CD4-positive, alpha-beta T cell (primary cell): ENCODE data around the gene WFDC13. TPM values are rescaled to one million over a fixed set of nuclear protein-coding genes. Genes with fewer than 3 reads are reported as not detected.
"Not testable (repeated sequence)": the region's sequence is repeated elsewhere in the genome, so short reads cannot be mapped to it uniquely, and the experiment has no call there.

Experiments used
- ATAC-seq: fragments of 200-7000 bp; cut with Tn5 transposase; one replicate; pipeline ENCODE4 v1.10.0; 2022; ENCODE audit warnings: mild to moderate bottlenecking; ENCODE audit not compliant: poor library complexity
- CTCF ChIA-PET: fragments of 350-600 bp; sonication (Branson Sonifier 250); formaldehyde crosslinking; loops from one replicate; lab custom pipeline; 2021; ENCODE audit warnings: antibody characterized with exemption, inconsistent platforms; lab: Charles Lee
- POLR2A ChIA-PET: fragments of 350-600 bp; sonication (Branson Sonifier 250); formaldehyde crosslinking; loops from one replicate; lab custom pipeline; 2021; ENCODE audit warnings: antibody characterized with exemption, inconsistent platforms; lab: Charles Lee
- DNase-seq, 14 experiments: peaks; one replicate each; pipeline ENCODE4 v3.0.0-alpha.2; 2013 to 2020; ENCODE audit warnings: mixed read lengths in 2 of 14
- H3K27ac ChIP-seq, 2 donors: one replicate each; pipeline versions ENCODE4 v1.5.1 to v1.7.0; 2013; ENCODE audit warnings: low read length in 2 of 2, low read depth in 1 of 2, mild to moderate bottlenecking in 1 of 2
- H3K27me3 ChIP-seq, 2 experiments: 1 replicate in 1 of 2; 2 replicates in 1 of 2; pipeline versions ENCODE4 v1.6.1 to v1.7.0; 2013; ENCODE audit warnings: low read length in 2 of 2, control low read depth in 1 of 2, mild to moderate bottlenecking in 1 of 2, moderate library complexity in 1 of 2; ENCODE audit not compliant: insufficient read depth in 2 of 2, control insufficient read depth in 1 of 2
- H3K36me3 ChIP-seq: one replicate; pipeline ENCODE4 v1.6.1; 2013; ENCODE audit warnings: low read length, control low read depth; ENCODE audit not compliant: insufficient read depth
- H3K4me1 ChIP-seq: one replicate; pipeline ENCODE4 v1.6.1; 2013; ENCODE audit warnings: low read length, control low read depth; ENCODE audit not compliant: insufficient read depth
- H3K4me3 ChIP-seq: one replicate; pipeline ENCODE4 v1.5.1; 2013; ENCODE audit warnings: mild to moderate bottlenecking, low read length, moderate library complexity
- H3K9me3 ChIP-seq, 2 experiments: 1 replicate in 1 of 2; 2 replicates in 1 of 2; pipeline versions ENCODE4 v1.6.1 to v1.7.0; 2013; ENCODE audit warnings: low read length in 2 of 2, mild to moderate bottlenecking in 2 of 2, control low read depth in 1 of 2, moderate library complexity in 1 of 2; ENCODE audit not compliant: control insufficient read depth in 1 of 2, insufficient read depth in 1 of 2
- H3K27ac Mint-ChIP-seq: one replicate; pipeline ENCODE4 v1.8.0; 2020; ENCODE audit warnings: mixed read lengths
- H3K27me3 Mint-ChIP-seq: one replicate; pipeline ENCODE4 v1.8.0; 2021; ENCODE audit warnings: mixed read lengths
- H3K36me3 Mint-ChIP-seq: one replicate; pipeline ENCODE4 v1.8.0; 2021; ENCODE audit warnings: low read depth, mixed read lengths
- H3K4me1 Mint-ChIP-seq: one replicate; pipeline ENCODE4 v1.8.0; 2021; ENCODE audit warnings: low read depth, mixed read lengths
- H3K4me3 Mint-ChIP-seq: one replicate; pipeline ENCODE4 v1.8.0; 2020; ENCODE audit warnings: mild to moderate bottlenecking, mixed read lengths
- H3K9me3 Mint-ChIP-seq: one replicate; pipeline ENCODE4 v1.8.0; 2020; ENCODE audit warnings: mixed read lengths
- intact Hi-C, 2 experiments: fragments of 100-400 bp; cut with DNase I in 1 of 2; cut with micrococcal nuclease in 1 of 2; formaldehyde crosslinking; loops; one replicate each; pipeline versions ENCODE4 v1.15.1 to v1.9.0; 2023 to 2025; cut with DNase I, micrococcal nuclease
- polyA plus RNA-seq, 2 donors: library from polyadenylated mRNA; unstranded; fragments of 120-200 nt; gene quantifications; one replicate each; pipeline ENCODE4 v1.2.1, GENCODE V29; 2013
- total RNA-seq, 174 experiments: library from RNA in 2 of 174; stranded (reverse) in 2 of 174; gene quantifications; one replicate each; pipeline ENCODE4 v1.2.3 and lab custom pipeline; 2021 to 2026
- TF ChIP-seq, protein P1 (sequence below): fragments of 200-600 bp; IDR thresholded peaks from one replicate; pipeline ENCODE4 v1.8.0; 2022; ENCODE audit warnings: antibody characterized with exemption, mild to moderate bottlenecking

The WFDC13 gene, protein sequence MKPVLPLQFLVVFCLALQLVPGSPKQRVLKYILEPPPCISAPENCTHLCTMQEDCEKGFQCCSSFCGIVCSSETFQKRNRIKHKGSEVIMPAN
- not detected for total RNA-seq
- polyA plus RNA-seq (2013, experiment 1 of 2) = not detected
- not detected for polyA plus RNA-seq (2013, experiment 2 of 2)
- total RNA-seq (lab: John Stamatoyannopoulos, UW) = 0 to 0.08 (median 0) reads per million in 172 experiments

DNA sequence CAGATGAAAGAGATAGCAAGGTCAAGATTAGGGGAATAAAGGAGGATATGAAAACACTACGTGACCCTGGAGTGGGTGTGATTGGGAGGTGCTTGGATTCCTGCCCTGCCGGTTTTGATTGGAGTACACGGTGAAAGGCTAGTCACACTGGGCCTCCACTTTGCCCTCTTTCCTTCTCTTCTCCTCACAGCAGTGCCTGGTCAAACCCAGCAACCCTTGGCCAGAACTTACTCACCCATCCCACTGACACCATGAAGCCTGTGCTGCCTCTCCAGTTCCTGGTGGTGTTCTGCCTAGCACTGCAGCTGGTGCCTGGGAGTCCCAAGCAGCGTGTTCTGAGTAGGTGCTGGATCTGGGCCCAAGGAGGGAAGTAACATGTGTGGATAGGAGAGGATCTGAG is at the start of gene WFDC13:
WFDC13 (plus strand) TSS at position 166 of the 400 bp plus-strand sequence; CDS start at position 252, 86 bp downstream.
- H3K27ac ChIP-seq = no peak within 1 kb of the TSS
- no peaks in the 10 kb centered on the region for H3K36me3 Mint-ChIP-seq
- H3K27ac Mint-ChIP-seq = no peak within 1 kb of the TSS
- H3K36me3 ChIP-seq = no peaks in the 10 kb centered on the region
- H3K4me3 Mint-ChIP-seq = no peak within 1 kb of the TSS
- H3K9me3 ChIP-seq = no peaks in the 10 kb centered on the region
- TF ChIP-seq, protein P1, sequence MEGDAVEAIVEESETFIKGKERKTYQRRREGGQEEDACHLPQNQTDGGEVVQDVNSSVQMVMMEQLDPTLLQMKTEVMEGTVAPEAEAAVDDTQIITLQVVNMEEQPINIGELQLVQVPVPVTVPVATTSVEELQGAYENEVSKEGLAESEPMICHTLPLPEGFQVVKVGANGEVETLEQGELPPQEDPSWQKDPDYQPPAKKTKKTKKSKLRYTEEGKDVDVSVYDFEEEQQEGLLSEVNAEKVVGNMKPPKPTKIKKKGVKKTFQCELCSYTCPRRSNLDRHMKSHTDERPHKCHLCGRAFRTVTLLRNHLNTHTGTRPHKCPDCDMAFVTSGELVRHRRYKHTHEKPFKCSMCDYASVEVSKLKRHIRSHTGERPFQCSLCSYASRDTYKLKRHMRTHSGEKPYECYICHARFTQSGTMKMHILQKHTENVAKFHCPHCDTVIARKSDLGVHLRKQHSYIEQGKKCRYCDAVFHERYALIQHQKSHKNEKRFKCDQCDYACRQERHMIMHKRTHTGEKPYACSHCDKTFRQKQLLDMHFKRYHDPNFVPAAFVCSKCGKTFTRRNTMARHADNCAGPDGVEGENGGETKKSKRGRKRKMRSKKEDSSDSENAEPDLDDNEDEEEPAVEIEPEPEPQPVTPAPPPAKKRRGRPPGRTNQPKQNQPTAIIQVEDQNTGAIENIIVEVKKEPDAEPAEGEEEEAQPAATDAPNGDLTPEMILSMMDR = no peak
- intact Hi-C loops = no loop called here
- ChIA-PET POLR2A (no interaction called here), CTCF (no interaction called here)
- H3K4me1 ChIP-seq = no peaks in the 10 kb centered on the region
- peaks cover 41% of the 10 kb centered on the region for H3K27me3 Mint-ChIP-seq
- no peaks in the 10 kb centered on the region for H3K9me3 Mint-ChIP-seq
- H3K4me1 Mint-ChIP-seq = no peaks in the 10 kb centered on the region
- H3K4me3 ChIP-seq = no peak within 1 kb of the TSS
- DNase-seq = no peak
- peaks cover 5 to 9% of the 10 kb centered on the region in 2 experiments for H3K27me3 ChIP-seq
- no peak for ATAC-seq

DNA sequence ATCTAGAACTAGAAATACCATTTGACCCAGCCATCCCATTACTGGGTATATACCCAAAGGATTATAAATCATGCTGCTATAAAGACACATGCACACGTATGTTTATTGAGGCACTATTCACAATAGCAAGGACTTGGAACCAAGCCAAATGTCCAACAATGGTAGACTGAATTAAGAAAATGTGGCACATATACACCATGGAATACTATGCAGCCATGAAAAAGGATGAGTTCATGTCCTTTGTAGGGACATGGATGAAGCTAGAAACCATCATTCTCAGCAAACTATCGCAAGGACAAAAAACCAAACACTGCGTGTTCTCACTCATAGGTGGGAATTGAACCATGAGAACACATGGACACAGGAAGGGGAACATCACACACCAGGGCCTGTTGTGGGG is 44.8 kb upstream of the WFDC13 start:
- H3K36me3 Mint-ChIP-seq, H3K27ac Mint-ChIP-seq, H3K9me3 ChIP-seq, H3K27ac ChIP-seq, H3K4me1 ChIP-seq, H3K4me3 ChIP-seq, POLR2A ChIA-PET, ATAC-seq, H3K4me1 Mint-ChIP-seq, intact Hi-C loops, DNase-seq, H3K9me3 Mint-ChIP-seq, H3K4me3 Mint-ChIP-seq, CTCF ChIA-PET, H3K27me3 ChIP-seq, H3K36me3 ChIP-seq: not testable (repeated sequence)
- peaks cover 12% of the 10 kb centered on the region for H3K27me3 Mint-ChIP-seq

- H3K4me1 ChIP-seq = no peaks in the 10 kb centered on the region
- intact Hi-C loops = no loop called here
- H3K4me3 ChIP-seq = no peak within 1 kb of the TSS
- peaks cover 0 to 6% of the 10 kb centered on the region in 2 experiments for H3K9me3 ChIP-seq
- Mint-ChIP-seq H3K4me1 (no peaks in the 10 kb centered on the region), H3K4me3 (no peak within 1 kb of the TSS), H3K36me3 (no peaks in the 10 kb centered on the region), H3K27me3 (peaks cover 68% of the 10 kb centered on the region), H3K27ac (no peak within 1 kb of the TSS), H3K9me3 (no peaks in the 10 kb centered on the region)
- H3K36me3 ChIP-seq = no peaks in the 10 kb centered on the region
- ChIA-PET CTCF (no interaction called here), POLR2A (no interaction called here)
- TF ChIP-seq, protein P1 = no peak
- peaks cover 0 to 10% of the 10 kb centered on the region in 2 experiments for H3K27me3 ChIP-seq
- no peak within 1 kb of the TSS for H3K27ac ChIP-seq
- DNase-seq = no peak
- ATAC-seq = no peak
Observed at GRCh38 chr20:45670139-45670538, 31.7 kb upstream of the WFDC13 start, which contains the start of gene WFDC11. Gene WFDC11, minus strand, starts transcription at chr20:45670239. Its CDS starts 19,639 bp downstream, at chr20:45650600.

DNA sequence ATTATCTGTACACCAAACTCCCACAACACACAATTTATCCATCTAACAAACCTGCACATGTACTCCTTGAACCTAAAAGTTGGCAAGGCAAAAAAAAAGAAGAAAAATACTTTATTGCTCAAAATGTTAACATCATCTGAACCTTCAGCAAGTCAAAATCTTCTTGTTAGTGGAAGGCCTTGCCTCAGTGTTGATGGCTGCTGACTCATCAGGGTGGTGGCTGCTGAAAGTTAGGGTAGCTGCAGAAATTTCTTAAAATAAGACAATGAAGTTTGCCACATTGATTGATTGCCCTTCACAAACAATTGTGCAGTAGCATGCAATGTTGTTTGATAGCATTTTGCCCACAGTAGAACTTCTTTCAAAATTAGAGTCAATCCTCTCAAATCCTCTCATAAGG is 29.1 kb upstream of the WFDC13 start:
- ATAC-seq (no peak), DNase-seq (no peak)
- TF ChIP-seq, protein P1 = no peak
- Mint-ChIP-seq H3K4me3 (no peak overlapping the region), H3K36me3 (no peaks in the 10 kb centered on the region), H3K9me3 (peaks cover 3% of the 10 kb centered on the region), H3K27ac (no peak overlapping the region), H3K4me1 (no peaks in the 10 kb centered on the region), H3K27me3 (peaks cover 64% of the 10 kb centered on the region)
- Histone ChIP-seq H3K27ac (no peak overlapping the region), H3K4me3 (no peak overlapping the region), H3K36me3 (no peaks in the 10 kb centered on the region), H3K27me3 (peaks cover 0 to 3% of the 10 kb centered on the region in 2 experiments), H3K9me3 (peaks cover 0 to 2% of the 10 kb centered on the region in 2 experiments), H3K4me1 (no peaks in the 10 kb centered on the region)
- intact Hi-C loops = no loop called here
- ChIA-PET CTCF (no interaction called here), POLR2A (no interaction called here)
